T47D (cell line): ENCODE data around the gene COL4A2.
A peak's percentile ranks its signal among the peaks of the same experiment; 100 is the strongest.

ENCODE experiments used
- DNase-seq, 2 experiments: peaks; one replicate each; pipeline versions ENCODE4 v3.0.0 to v3.0.0-alpha.2; 2011 to 2012; ENCODE audit warnings: low read depth in 1 of 2, low spot score in 1 of 2
- JUND ChIP-seq: IDR thresholded peaks from 2 replicates; pipeline ENCODE4 v1.6.1; 2012; ENCODE audit warnings: low read depth
- in situ Hi-C: cut with HindIII; loops from 2 replicates; pipeline ENCODE4 v1.10.0; 2016; ENCODE audit warnings: low sequenced_read_pairs, low pct_unique_long_range_greater_than_20kb

Gene COL4A2

DNA sequence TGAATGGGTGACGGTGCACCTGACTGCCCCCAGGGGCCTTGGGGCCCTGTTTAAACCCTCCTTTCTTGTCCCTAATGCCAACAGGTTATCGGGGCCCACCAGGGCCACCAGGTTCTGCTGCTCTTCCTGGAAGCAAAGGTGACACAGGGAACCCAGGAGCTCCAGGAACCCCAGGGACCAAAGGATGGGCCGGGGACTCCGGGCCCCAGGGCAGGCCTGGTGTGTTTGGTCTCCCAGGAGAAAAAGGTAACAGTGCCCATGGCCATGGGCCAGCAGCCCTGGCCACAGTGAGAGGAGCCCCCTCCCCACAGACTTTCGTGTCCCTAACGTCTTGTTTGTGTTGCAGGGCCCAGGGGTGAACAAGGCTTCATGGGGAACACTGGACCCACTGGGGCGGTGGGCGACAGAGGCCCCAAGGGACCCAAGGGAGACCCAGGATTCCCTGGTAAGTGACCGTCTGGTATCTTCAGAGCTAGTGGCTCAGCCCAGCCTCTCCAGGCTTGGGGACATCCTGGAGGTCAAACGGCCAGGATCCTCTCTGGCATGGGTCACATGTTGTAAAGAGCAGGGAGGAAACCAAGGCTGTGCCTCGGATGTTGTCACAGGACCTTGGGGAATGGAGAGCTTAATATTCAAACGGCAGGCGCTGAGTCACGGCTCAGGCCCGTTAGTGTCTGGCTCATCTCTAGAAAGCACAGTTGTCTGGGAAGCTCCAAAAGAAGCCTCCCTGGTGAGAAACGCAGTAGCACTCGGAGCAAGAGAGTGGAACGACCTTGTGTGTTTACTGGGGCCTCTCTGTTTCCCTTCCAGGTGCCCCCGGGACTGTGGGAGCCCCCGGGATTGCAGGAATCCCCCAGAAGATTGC is 196.2 kb downstream of the COL4A2 start:
- DNase-seq, result no peak
- TF ChIP-seq JUND, result no peak
- in situ Hi-C loops, result no loop called here

DNA sequence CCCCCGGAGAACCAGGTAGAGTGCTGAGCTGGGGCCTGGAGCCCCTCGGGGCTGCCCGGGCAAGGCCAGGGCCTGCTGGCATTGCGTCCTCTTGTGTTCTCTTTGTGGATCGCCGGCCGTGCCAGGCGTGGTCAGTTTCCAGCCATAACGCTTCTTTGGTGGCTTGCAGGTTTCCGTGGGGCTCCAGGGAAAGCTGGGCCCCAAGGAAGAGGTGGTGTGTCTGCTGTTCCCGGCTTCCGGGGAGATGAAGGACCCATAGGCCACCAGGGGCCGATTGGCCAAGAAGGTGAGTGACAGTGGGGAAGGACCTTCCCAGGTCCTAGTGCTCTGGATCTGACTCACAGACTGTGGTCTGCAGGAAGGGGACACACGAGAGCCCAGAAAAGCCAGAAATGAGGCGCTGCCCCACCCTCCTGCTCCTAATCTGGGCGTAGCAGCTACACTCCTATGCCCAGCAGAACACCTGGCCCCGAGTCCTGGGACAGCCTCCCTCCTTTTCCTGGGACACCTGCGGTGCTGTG is 197.0 kb downstream of the COL4A2 start:
- DNase-seq, result no peak
- in situ Hi-C loops, result no loop called here
- no peak for TF ChIP-seq JUND

DNA sequence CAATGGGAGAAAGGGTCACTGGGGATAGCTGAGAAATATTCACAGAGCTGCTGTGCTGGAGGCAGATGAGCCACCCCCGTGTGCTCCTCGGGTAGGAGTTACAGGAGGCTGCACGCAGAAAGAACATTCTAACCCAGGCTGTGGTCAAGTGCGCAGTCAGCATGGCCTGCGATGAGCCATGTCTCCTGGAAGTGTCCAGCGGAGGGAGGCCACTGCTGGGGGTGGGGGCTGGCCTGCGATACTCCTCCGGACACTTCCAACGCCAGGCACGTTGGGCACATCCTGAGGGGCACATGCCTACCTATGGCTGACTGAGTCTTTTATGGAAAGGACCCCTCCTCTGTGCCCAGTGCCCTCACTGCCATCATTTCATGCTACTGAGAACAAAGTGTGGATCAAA is 198.5 kb downstream of the COL4A2 start:
- in situ Hi-C loops, result no loop called here

DNA sequence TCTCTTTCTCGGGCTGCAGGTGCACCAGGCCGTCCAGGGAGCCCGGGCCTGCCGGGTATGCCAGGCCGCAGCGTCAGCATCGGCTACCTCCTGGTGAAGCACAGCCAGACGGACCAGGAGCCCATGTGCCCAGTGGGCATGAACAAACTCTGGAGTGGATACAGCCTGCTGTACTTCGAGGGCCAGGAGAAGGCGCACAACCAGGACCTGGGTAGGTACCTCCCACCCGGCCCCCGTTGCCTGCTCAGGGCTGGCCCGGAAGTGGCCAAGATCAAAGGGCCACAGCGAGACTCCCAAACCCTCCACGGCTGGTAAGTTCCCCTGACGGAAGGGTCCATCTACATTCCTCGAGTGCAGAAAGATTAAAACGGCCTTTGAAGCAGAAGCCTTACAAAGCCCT is 199.3 kb downstream of the COL4A2 start:
- TF ChIP-seq JUND, result no peak
- no peak for DNase-seq
- in situ Hi-C loops, result no loop called here

More for the DNA sequence above, 198.5 kb downstream of the COL4A2 start:
- DNase-seq, result no peak
- no peak for TF ChIP-seq JUND

GRCh38 chr13:110506859-110507566 is 199.9 kb downstream of the COL4A2 start:
- in situ Hi-C loops, result no loop called here

GRCh38 chr13:110507678-110508381 is 200.7 kb downstream of the COL4A2 start:
- peak in 1 of 2 experiments; percentile 54 for DNase-seq
- in situ Hi-C loops, result no loop called here
- no peak for TF ChIP-seq JUND

More at GRCh38 chr13:110506859-110507566, 199.9 kb downstream of the COL4A2 start:
- no peak for DNase-seq
- no peak for TF ChIP-seq JUND

GRCh38 chr13:110509478-110509926 is 202.4 kb downstream of the COL4A2 start:
- DNase-seq, result no peak
- no peak for TF ChIP-seq JUND
- in situ Hi-C loops, result no loop called here

- DNase-seq, result no peak
- in situ Hi-C loops, result no loop called here
- no peak for TF ChIP-seq JUND
These were observed 203.1 kb downstream of the COL4A2 start for GRCh38 chr13:110509971-110510786.

GRCh38 chr13:110511509-110512181 is 204.6 kb downstream of the COL4A2 start:
- TF ChIP-seq JUND, result no peak
- in situ Hi-C loops, result no loop called here
- DNase-seq, result no peak

- no peak for TF ChIP-seq JUND
- in situ Hi-C loops, result no loop called here
- DNase-seq, result no peak
These were observed 205.2 kb downstream of the COL4A2 start for GRCh38 chr13:110512198-110512740.

- no peak for DNase-seq
- no peak for TF ChIP-seq JUND
- in situ Hi-C loops, result no loop called here
These were observed 209.4 kb downstream of the COL4A2 start for GRCh38 chr13:110516500-110516899.
